SU-DHL-6 (cell line): ENCODE data around the gene SUN1.

Experiments
- H2AFZ ChIP-seq: fragments of 200-600 bp; sonication (generic); 2 replicates; pipeline ENCODE4 v1.6.1; 2014; ENCODE audit warnings: low read depth, mild to moderate bottlenecking, moderate library complexity, mixed read lengths, antibody characterized with exemption, low read length; ENCODE audit not compliant: severe bottlenecking
- H3F3A ChIP-seq: fragments of 200-600 bp; shearing (Covaris generic); 2 replicates; pipeline ENCODE4 v1.6.0; 2016; ENCODE audit warnings: antibody characterized with exemption, mild to moderate bottlenecking; ENCODE audit not compliant: insufficient read depth
- H3K27ac ChIP-seq: fragments of 200-600 bp; sonication (generic); 2 replicates; pipeline ENCODE4 v1.5.1; 2016; ENCODE audit warnings: low read depth, mild to moderate bottlenecking, low read length, moderate library complexity, mixed read lengths
- H3K27me3 ChIP-seq: fragments of 200-600 bp; sonication (generic), shearing (Covaris generic); 2 replicates; pipeline ENCODE4 v1.6.0; 2014; ENCODE audit warnings: mild to moderate bottlenecking, low read length
- H3K36me3 ChIP-seq: fragments of 200-600 bp; sonication (generic); 2 replicates; pipeline ENCODE4 v1.6.1; 2014; ENCODE audit warnings: mild to moderate bottlenecking, low read length, mixed read lengths
- H3K4me2 ChIP-seq: fragments of 300-600, 200-600 bp; shearing (Covaris generic), sonication (generic); 2 replicates; pipeline ENCODE4 v1.6.0; 2014; ENCODE audit warnings: low read length, low read depth, mild to moderate bottlenecking; ENCODE audit not compliant: poor library complexity, severe bottlenecking
- H3K4me3 ChIP-seq: fragments of 200-600 bp; sonication (generic); 2 replicates; pipeline ENCODE4 v1.5.1; 2014; ENCODE audit warnings: antibody characterized with exemption, low read length, mild to moderate bottlenecking, mixed read lengths; ENCODE audit not compliant: insufficient read depth, poor library complexity, severe bottlenecking
- H3K79me2 ChIP-seq: fragments of 200-600 bp; sonication (generic); 2 replicates; pipeline ENCODE4 v1.6.1; 2014; ENCODE audit warnings: mild to moderate bottlenecking, low read length, moderate library complexity; ENCODE audit not compliant: insufficient read depth
- H3K9ac ChIP-seq: fragments of 200-600 bp; sonication (generic); 2 replicates; pipeline ENCODE4 v1.7.0; 2014; ENCODE audit warnings: mild to moderate bottlenecking, low read length
- H3K9me2 ChIP-seq: fragments of 200-600 bp; sonication (generic); replicated peaks from 2 replicates; pipeline ENCODE4 v1.6.1; 2014; ENCODE audit warnings: low read length; ENCODE audit not compliant: insufficient read depth
- H3K9me3 ChIP-seq: fragments of 200-600 bp; sonication (generic); 2 replicates; pipeline ENCODE4 v1.6.1; 2014; ENCODE audit warnings: low read length, mixed read lengths; ENCODE audit not compliant: insufficient read depth
- H4K20me1 ChIP-seq: fragments of 200-600 bp; sonication (generic); 2 replicates; pipeline ENCODE4 v1.6.1; 2014; ENCODE audit warnings: low read depth, mild to moderate bottlenecking, antibody characterized with exemption, low read length, moderate library complexity, mixed read lengths
- EZH2phosphoT487 ChIP-seq: fragments of 200-600 bp; sonication (generic), shearing (Covaris generic); conservative IDR thresholded peaks from 2 replicates; pipeline ENCODE4 v1.6.1; 2018; ENCODE audit warnings: mild to moderate bottlenecking, antibody characterized with exemption, low read length, moderate library complexity, mixed read lengths
- TF ChIP-seq, protein P1 (sequence below): fragments of 200-600 bp; sonication (generic); IDR thresholded peaks from one replicate; pipeline ENCODE4 v1.5.1; 2017; ENCODE audit warnings: antibody characterized with exemption, mild to moderate bottlenecking, low read length, moderate library complexity; ENCODE audit not compliant: insufficient read depth, poor library complexity, severe bottlenecking

The SUN1 gene

DNA sequence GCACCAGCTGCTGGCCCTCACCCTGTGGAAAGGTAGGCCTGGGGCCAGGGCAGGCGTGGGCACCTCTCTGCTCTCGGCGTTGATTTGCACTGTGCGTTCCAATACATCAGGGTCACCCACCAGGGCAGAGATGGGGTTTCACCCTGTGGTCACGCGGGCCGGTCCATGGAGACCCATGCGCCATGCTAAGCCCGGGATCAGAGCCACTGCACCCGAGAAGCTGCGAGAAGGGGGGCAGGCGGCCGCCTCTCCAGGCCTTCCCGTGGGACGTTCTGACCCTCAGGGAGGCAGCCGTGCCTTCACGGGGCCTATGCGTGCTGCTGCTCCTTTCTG is 55.2 kb downstream of the SUN1 start:
- Histone ChIP-seq H3K79me2 (peaks cover 47% of the 10 kb centered on the region), H3K27ac (no peak overlapping the region), H3K9me2 (no peaks in the 10 kb centered on the region), H3K36me3 (no peaks in the 10 kb centered on the region), H3K9me3 (no peaks in the 10 kb centered on the region), H2AFZ (no peak overlapping the region), H3F3A (no peaks in the 10 kb centered on the region), H4K20me1 (no peaks in the 10 kb centered on the region), H3K4me2 (no peak overlapping the region), H3K27me3 (no peaks in the 10 kb centered on the region), H3K9ac (no peak overlapping the region), H3K4me3 (no peak overlapping the region)
- no peak for TF ChIP-seq EZH2phosphoT487
- TF ChIP-seq, protein P1, sequence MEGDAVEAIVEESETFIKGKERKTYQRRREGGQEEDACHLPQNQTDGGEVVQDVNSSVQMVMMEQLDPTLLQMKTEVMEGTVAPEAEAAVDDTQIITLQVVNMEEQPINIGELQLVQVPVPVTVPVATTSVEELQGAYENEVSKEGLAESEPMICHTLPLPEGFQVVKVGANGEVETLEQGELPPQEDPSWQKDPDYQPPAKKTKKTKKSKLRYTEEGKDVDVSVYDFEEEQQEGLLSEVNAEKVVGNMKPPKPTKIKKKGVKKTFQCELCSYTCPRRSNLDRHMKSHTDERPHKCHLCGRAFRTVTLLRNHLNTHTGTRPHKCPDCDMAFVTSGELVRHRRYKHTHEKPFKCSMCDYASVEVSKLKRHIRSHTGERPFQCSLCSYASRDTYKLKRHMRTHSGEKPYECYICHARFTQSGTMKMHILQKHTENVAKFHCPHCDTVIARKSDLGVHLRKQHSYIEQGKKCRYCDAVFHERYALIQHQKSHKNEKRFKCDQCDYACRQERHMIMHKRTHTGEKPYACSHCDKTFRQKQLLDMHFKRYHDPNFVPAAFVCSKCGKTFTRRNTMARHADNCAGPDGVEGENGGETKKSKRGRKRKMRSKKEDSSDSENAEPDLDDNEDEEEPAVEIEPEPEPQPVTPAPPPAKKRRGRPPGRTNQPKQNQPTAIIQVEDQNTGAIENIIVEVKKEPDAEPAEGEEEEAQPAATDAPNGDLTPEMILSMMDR = no peak

DNA sequence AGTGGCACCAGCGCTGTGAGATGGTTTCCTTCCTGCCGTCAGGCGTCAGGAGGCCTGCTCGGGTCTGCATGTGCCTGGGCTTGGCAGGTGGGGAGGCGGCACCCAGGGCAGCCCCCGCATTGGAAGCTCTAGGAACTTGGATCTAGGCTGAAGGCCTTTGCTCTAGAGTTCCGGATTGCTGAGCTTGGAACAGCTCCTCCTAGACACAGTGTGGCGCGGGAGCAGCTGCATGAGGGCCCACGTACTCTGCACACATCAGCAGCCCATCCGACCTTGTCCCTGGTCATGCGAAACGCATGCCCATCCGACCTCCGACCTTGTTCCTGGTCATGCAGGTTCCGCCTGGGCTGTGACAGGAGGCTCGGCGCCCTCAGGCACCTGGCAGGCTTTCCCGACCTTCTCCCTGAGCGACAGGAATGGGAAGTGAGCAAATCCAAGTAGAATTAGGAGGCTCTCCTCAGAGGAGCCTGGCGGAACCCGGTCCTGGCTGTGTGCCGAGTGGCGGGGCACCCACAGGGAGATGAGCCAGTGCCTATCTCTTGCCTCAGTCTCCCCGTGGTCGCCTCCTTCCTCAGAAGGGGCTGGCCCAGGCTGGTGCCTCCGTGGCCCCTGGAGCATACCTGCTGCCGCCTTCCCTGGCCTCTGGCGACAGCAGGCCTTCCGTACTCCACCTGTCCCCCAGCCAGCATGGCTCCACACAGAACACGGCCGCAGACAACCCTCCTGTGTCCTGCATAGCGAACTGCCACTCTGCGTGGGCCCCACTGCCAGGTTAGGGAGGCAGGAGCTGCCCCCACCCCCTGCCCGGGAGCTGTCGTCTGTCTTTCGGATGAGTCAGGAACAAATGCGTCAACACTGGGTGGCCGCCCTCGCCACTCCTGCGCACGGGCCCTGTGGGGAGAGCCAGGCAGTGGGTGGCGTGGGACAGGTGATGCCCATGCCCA is 56.1 kb downstream of the SUN1 start:
- Histone ChIP-seq H2AFZ (no peak overlapping the region), H3K9me2 (no peaks in the 10 kb centered on the region), H4K20me1 (no peaks in the 10 kb centered on the region), H3K27ac (no peak overlapping the region), H3K36me3 (no peaks in the 10 kb centered on the region), H3K4me3 (no peak overlapping the region), H3F3A (no peaks in the 10 kb centered on the region), H3K4me2 (no peak overlapping the region), H3K9ac (no peak overlapping the region), H3K79me2 (peaks cover 38% of the 10 kb centered on the region), H3K27me3 (no peaks in the 10 kb centered on the region), H3K9me3 (no peaks in the 10 kb centered on the region)
- no peak for TF ChIP-seq EZH2phosphoT487
- TF ChIP-seq, protein P1 = no peak

DNA sequence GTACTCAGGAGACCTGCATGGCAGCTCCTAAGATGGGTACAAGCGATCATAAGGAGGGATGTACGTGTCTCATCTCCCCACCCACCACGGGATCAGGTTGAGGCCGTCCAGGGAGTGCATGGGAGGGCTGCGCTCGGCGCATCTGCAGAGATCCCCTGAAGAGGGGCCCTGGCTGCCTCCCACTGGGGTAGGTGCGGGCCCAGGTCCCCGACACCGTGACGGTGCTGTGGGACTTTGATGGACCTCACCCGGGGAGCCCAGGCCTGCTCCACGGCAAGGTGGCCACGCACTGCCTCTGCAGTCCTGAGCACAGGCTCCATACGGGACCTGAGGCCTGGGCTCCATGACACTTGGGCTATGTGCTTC is 56.7 kb downstream of the SUN1 start:
- no peak for TF ChIP-seq EZH2phosphoT487
- TF ChIP-seq, protein P1 = no peak
- Histone ChIP-seq H4K20me1 (no peaks in the 10 kb centered on the region), H2AFZ (no peak overlapping the region), H3K27ac (no peak overlapping the region), H3K9ac (no peak overlapping the region), H3K27me3 (no peaks in the 10 kb centered on the region), H3K4me2 (no peak overlapping the region), H3K9me2 (no peaks in the 10 kb centered on the region), H3K36me3 (no peaks in the 10 kb centered on the region), H3K9me3 (no peaks in the 10 kb centered on the region), H3K79me2 (peaks cover 32% of the 10 kb centered on the region), H3K4me3 (no peak overlapping the region), H3F3A (no peaks in the 10 kb centered on the region)
